Prostate gland (tissue), 2 donors: ENCODE measurements around the gene CST11.

Experiments used
- POLR2AphosphoS5 ChIP-seq: sonication (generic); formaldehyde crosslinking; IDR thresholded peaks from one replicate; pipeline ENCODE4 v1.6.1; 2017; ENCODE audit warnings: antibody characterized with exemption
- TF ChIP-seq, protein P1 (sequence below), 4 experiments: fragments of 200-600 bp in 2 of 4; fragments of 450-650 bp in 2 of 4; sonication (generic) in 2 of 4; IDR thresholded peaks; 1 replicate in 3 of 4; 2 replicates in 1 of 4; pipeline ENCODE4 v1.5.1; 2016 to 2019; ENCODE audit warnings: antibody characterized with exemption in 4 of 4, mild to moderate bottlenecking in 2 of 4, moderate library complexity in 2 of 4

DNA sequence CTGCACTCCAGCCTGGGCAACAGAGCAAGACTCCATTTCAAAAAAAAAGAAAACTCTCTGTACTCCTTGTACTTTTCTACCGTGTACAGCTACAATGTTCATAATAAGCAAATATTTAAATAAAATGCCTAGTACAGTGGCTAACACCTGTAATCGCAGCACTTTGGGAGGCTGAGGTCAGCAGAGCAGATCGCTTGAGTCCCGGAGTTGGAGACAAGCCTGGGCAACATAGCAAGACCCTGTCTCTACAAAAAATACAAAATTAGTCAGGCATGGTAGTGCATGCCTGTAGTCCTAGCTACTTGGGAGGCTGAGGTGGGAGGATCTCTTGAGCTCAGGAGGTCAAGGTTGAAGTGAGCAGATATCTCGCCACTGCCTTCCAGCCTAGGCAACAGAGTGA, 37.1 kb downstream of the CST11 start:
- no peak for TF ChIP-seq POLR2AphosphoS5
- TF ChIP-seq, protein P1, sequence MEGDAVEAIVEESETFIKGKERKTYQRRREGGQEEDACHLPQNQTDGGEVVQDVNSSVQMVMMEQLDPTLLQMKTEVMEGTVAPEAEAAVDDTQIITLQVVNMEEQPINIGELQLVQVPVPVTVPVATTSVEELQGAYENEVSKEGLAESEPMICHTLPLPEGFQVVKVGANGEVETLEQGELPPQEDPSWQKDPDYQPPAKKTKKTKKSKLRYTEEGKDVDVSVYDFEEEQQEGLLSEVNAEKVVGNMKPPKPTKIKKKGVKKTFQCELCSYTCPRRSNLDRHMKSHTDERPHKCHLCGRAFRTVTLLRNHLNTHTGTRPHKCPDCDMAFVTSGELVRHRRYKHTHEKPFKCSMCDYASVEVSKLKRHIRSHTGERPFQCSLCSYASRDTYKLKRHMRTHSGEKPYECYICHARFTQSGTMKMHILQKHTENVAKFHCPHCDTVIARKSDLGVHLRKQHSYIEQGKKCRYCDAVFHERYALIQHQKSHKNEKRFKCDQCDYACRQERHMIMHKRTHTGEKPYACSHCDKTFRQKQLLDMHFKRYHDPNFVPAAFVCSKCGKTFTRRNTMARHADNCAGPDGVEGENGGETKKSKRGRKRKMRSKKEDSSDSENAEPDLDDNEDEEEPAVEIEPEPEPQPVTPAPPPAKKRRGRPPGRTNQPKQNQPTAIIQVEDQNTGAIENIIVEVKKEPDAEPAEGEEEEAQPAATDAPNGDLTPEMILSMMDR (IDR thresholded peaks at IDR 0.05): no peak
